ENCODE data around the gene DLGAP1. TPM values are rescaled to one million over a fixed set of nuclear protein-coding genes. Genes with fewer than 3 reads are reported as not detected.
A peak's percentile ranks its signal among the peaks of the same experiment; 100 is the strongest.
"Not testable (repeated sequence)": the region's sequence is repeated elsewhere in the genome, so short reads cannot be mapped to it uniquely, and the experiment has no call there.

DLGAP1 gene
- total and polyA plus RNA-seq, 2 of the 13 experiments (the other 11 are each of a cell fraction or from before 2014, with no cell fraction given): 0.01 TPM; not detected in 1

GRCh38 chr18:3606863-3607262 is 848.2 kb downstream of the DLGAP1 start:
- in situ Hi-C loops (cut with HindIII; ENCODE audit: extremely low pct_ligation_motif_present, low pct_unique_long_range_greater_than_20kb): loop anchor here (25.0 kb wide), 1 partner anchor 570 kb away; no protein-coding TSS in a partner anchor
- POLR2A ChIA-PET: interaction anchor here (4.1 to 4.8 kb wide), 4 partner anchors 11 to 59 kb away, joined by 28 to 52 read pairs (median 42); no protein-coding TSS in a partner anchor

GRCh38 chr18:3605954-3606443 is 849.1 kb downstream of the DLGAP1 start:
- Histone ChIP-seq H3K4me1 (ENCODE audit: insufficient read depth, low read length) (peaks cover 69% of the 10 kb centered on the region), H3K36me3 (replicated peaks in 1 of 2; ENCODE audit: control insufficient read depth in 1 of 2, insufficient read depth in 2 of 2, low read length in 2 of 2) (no peaks in the 10 kb centered on the region), H2AFZ (ENCODE audit: low read length) (no peak overlapping the region), H3K4me2 (ENCODE audit: low read depth, low read length) (peak overlapping the region; percentile 78), H3K79me2 (ENCODE audit: insufficient read depth, low read length) (no peaks in the 10 kb centered on the region), H3K27me3 (ENCODE audit: control insufficient read depth in 1 of 2, insufficient read depth in 2 of 2, low read length in 2 of 2) (no peaks in the 10 kb centered on the region), H4K20me1 (ENCODE audit: insufficient read depth, low read length) (no peaks in the 10 kb centered on the region), H3K9me3 (ENCODE audit: low read length) (no peaks in the 10 kb centered on the region), H3K27ac (ENCODE audit: extremely low read length, insufficient read depth, low read length) (peak overlapping the region; percentile 93), H3K9ac (ENCODE audit: insufficient read depth, low read depth, low read length) (peak overlapping the region; percentile 74), H3K4me3 (replicated peaks in 1 of 3; ENCODE audit: insufficient read depth in 1 of 3, low read depth in 2 of 3, low read length in 3 of 3) (peak overlapping the region; percentile 13 to 45 (median 32); a peak in 4 of 6 replicates)
- intact Hi-C loops (cut with micrococcal nuclease; ENCODE audit: unreplicated experiment): no loop called here
- ChIA-PET CTCF (ENCODE audit: low intra/inter-chr PET ratio, low total read pairs) (no interaction called here), POLR2A (interaction anchor here (1.0 to 4.8 kb wide), 12 partner anchors 10 to 159 kb away, joined by 3 to 52 read pairs (median 4); partner anchors contain the start of gene TGIF1)
- FAIRE-seq (no peak), DNase-seq (ENCODE audit: low spot score) (no peak), ATAC-seq (no peak)
- no TSS peak for BruUV-seq (replicated peaks)
- WGBS (ENCODE audit: low lambda C conversion rate): 62% methylated on average over 9 of the region's 9 CpGs
- in situ Hi-C loops (cut with HindIII; ENCODE audit: extremely low pct_ligation_motif_present, low pct_unique_long_range_greater_than_20kb): loop anchor here (25.0 kb wide), 1 partner anchor 569 kb away; no protein-coding TSS in a partner anchor
- TF ChIP-seq FOXK2 (IDR thresholded peaks at IDR 0.05): no peak
- TF ChIP-seq CCAR2 (optimal IDR thresholded peaks at IDR 0.05; ENCODE audit: low read depth, low read length): no peak
- peak; percentile 79; the same call in 1 of the 2 replicates for TF ChIP-seq ZBTB38 (CRISPR knock-in tag; IDR thresholded peaks at IDR 0.05)
- no peak for TF ChIP-seq HNRNPUL1 (IDR thresholded peaks at IDR 0.05; ENCODE audit: low read depth, low read length)
- TF ChIP-seq SAFB2 (CRISPR knock-in tag; IDR thresholded peaks at IDR 0.05; ENCODE audit: borderline replicate concordance, low read depth): no peak
- no peak for TF ChIP-seq ZNF704 (CRISPR knock-in tag; IDR thresholded peaks at IDR 0.05; ENCODE audit: borderline replicate concordance)
- TF ChIP-seq E2F5 (CRISPR knock-in tag; conservative IDR thresholded peaks at IDR 0.05): no peak
- TF ChIP-seq, protein P1, sequence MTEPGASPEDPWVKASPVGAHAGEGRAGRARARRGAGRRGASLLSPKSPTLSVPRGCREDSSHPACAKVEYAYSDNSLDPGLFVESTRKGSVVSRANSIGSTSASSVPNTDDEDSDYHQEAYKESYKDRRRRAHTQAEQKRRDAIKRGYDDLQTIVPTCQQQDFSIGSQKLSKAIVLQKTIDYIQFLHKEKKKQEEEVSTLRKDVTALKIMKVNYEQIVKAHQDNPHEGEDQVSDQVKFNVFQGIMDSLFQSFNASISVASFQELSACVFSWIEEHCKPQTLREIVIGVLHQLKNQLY (CRISPR knock-in tag; IDR thresholded peaks at IDR 0.05): no peak

More at GRCh38 chr18:3606863-3607262, 848.2 kb downstream of the DLGAP1 start:
- H3K36me3 ChIP-seq (replicated peaks in 1 of 2; ENCODE audit: control insufficient read depth in 1 of 2, insufficient read depth in 2 of 2, low read length in 2 of 2); CTCF ChIA-PET (ENCODE audit: low intra/inter-chr PET ratio, low total read pairs); intact Hi-C loops (cut with micrococcal nuclease; ENCODE audit: unreplicated experiment); H3K79me2 ChIP-seq (ENCODE audit: insufficient read depth, low read length); H3K9ac ChIP-seq (ENCODE audit: insufficient read depth, low read depth, low read length); ATAC-seq; H3K27me3 ChIP-seq (ENCODE audit: control insufficient read depth in 1 of 2, insufficient read depth in 2 of 2, low read length in 2 of 2); FAIRE-seq; BruUV-seq (replicated peaks); DNase-seq (ENCODE audit: low spot score); H3K9me3 ChIP-seq (ENCODE audit: low read length); H3K4me2 ChIP-seq (ENCODE audit: low read depth, low read length); H4K20me1 ChIP-seq (ENCODE audit: insufficient read depth, low read length); H3K4me3 ChIP-seq (replicated peaks in 1 of 3; ENCODE audit: insufficient read depth in 1 of 3, low read depth in 2 of 3, low read length in 3 of 3); H2AFZ ChIP-seq (ENCODE audit: low read length): not testable (repeated sequence)
- H3K27ac ChIP-seq (ENCODE audit: extremely low read length, insufficient read depth, low read length): peak overlapping the region; percentile 93
- 87% methylated on average over 10 of the region's 10 CpGs for WGBS (ENCODE audit: low lambda C conversion rate)
- H3K4me1 ChIP-seq (ENCODE audit: insufficient read depth, low read length): peaks cover 74% of the 10 kb centered on the region
- 0 out of 2 replicates have a peak, but pooled peaks have one; percentile 31 for TF ChIP-seq ZNF770 (CRISPR knock-in tag; IDR thresholded peaks at IDR 0.05)

Measured in HepG2 (cell line).